Testis (tissue), 2 donors: ENCODE measurements around the gene SLC2A10.

Source experiments
- CTCF ChIP-seq, 3 experiments: fragments of 450-650 bp in 2 of 3; fragments of 200-600 bp in 1 of 3; sonication (generic) in 1 of 3; IDR thresholded peaks; one replicate each; pipeline ENCODE4 v1.5.1; 2016 to 2019; ENCODE audit warnings: antibody characterized with exemption in 3 of 3, mild to moderate bottlenecking in 2 of 3, moderate library complexity in 1 of 3
- POLR2A ChIP-seq: fragments of 450-650 bp; IDR thresholded peaks from one replicate; pipeline ENCODE4 v1.6.1; 2017; ENCODE audit warnings: antibody characterized with exemption, mild to moderate bottlenecking, moderate library complexity

- no peak for TF ChIP-seq POLR2A
- no peak for TF ChIP-seq CTCF (IDR thresholded peaks at IDR 0.05)
These were observed 35.8 kb upstream of the SLC2A10 start for GRCh38 chr20:46673394-46674252.
